ENCODE data around the gene CEMIP2. TPM values are rescaled to one million over a fixed set of nuclear protein-coding genes. Genes with fewer than 3 reads are reported as not detected.

Gene CEMIP2
- total and polyA plus RNA-seq, 7 donors, result 17.9 to 90.4 (median 28.8) TPM

GRCh38 chr9:71754151-71754550 lies 14.2 kb downstream of the CEMIP2 start:
- TF ChIP-seq CTCF (IDR thresholded peaks at IDR 0.05) (no peak), POLR2AphosphoS5 (IDR thresholded peaks at IDR 0.05) (no peak), EP300 (IDR thresholded peaks at IDR 0.05) (no peak), POLR2A (IDR thresholded peaks at IDR 0.05) (no peak)
- 87 to 90% methylated on average over 4 of the region's 4 CpGs for WGBS, 2 donors
- Histone ChIP-seq H3K9me3 (no peaks in the 10 kb centered on the region), H3K4me3 (no peak overlapping the region), H3K4me1 (peaks cover 0 to 13% (median 6%) of the 10 kb centered on the region in 4 donors), H3K27me3 (no peaks in the 10 kb centered on the region), H3K36me3 (peaks cover 0 to 8% (median 0%) of the 10 kb centered on the region in 4 donors), H3K27ac (no peak overlapping the region)
- intact Hi-C loops (cut with DNase I), result no loop called here
- DNase-seq, result no peak

- H3K36me3 ChIP-seq, result peaks cover 0 to 20% (median 0%) of the 10 kb centered on the region in 4 donors
- no peak for TF ChIP-seq EP300 (IDR thresholded peaks at IDR 0.05)
- no peak for TF ChIP-seq POLR2A (IDR thresholded peaks at IDR 0.05)
- TF ChIP-seq POLR2AphosphoS5 (IDR thresholded peaks at IDR 0.05), result no peak
- TF ChIP-seq CTCF (IDR thresholded peaks at IDR 0.05), result no peak
- intact Hi-C loops (cut with DNase I), result no loop called here
- no peak for DNase-seq
- H3K27ac ChIP-seq, result no peak overlapping the region
- H3K4me1 ChIP-seq, result peaks cover 0 to under 1% (median under 1%) of the 10 kb centered on the region in 4 donors
- no peaks in the 10 kb centered on the region for H3K9me3 ChIP-seq
- no peaks in the 10 kb centered on the region for H3K27me3 ChIP-seq
- 86 to 90% methylated on average over 3 of the region's 3 CpGs for WGBS, 2 donors
- H3K4me3 ChIP-seq, result no peak overlapping the region
Measured at GRCh38 chr9:71752928-71753327, 15.4 kb downstream of the CEMIP2 start.

- Histone ChIP-seq H3K4me3 (no peak overlapping the region), H3K27ac (no peak overlapping the region), H3K9me3 (no peaks in the 10 kb centered on the region), H3K36me3 (peaks cover 0 to 20% (median 0%) of the 10 kb centered on the region in 4 donors), H3K4me1 (no peaks in the 10 kb centered on the region), H3K27me3 (no peaks in the 10 kb centered on the region)
- intact Hi-C loops (cut with DNase I), result no loop called here
- 9 to 43% methylated on average over 1 of the region's 1 CpG for WGBS, 2 donors
- DNase-seq, result no peak
- no peak for TF ChIP-seq EP300 (IDR thresholded peaks at IDR 0.05)
- no peak for TF ChIP-seq POLR2A (IDR thresholded peaks at IDR 0.05)
- no peak for TF ChIP-seq POLR2AphosphoS5 (IDR thresholded peaks at IDR 0.05)
- TF ChIP-seq CTCF (IDR thresholded peaks at IDR 0.05), result no peak
Measured at GRCh38 chr9:71752352-71752751, 16.0 kb downstream of the CEMIP2 start.

- intact Hi-C loops (cut with DNase I), result no loop called here
- Histone ChIP-seq H3K36me3 (peaks cover 0 to 36% (median 0%) of the 10 kb centered on the region in 4 donors), H3K9me3 (no peaks in the 10 kb centered on the region), H3K4me3 (no peak overlapping the region), H3K27ac (no peak overlapping the region), H3K4me1 (no peaks in the 10 kb centered on the region), H3K27me3 (no peaks in the 10 kb centered on the region)
- DNase-seq, result no peak
- no peak for TF ChIP-seq EP300 (IDR thresholded peaks at IDR 0.05)
- TF ChIP-seq CTCF (IDR thresholded peaks at IDR 0.05), result no peak
- TF ChIP-seq POLR2A (IDR thresholded peaks at IDR 0.05), result no peak
- TF ChIP-seq POLR2AphosphoS5 (IDR thresholded peaks at IDR 0.05), result no peak
- WGBS, 2 donors, result 73 to 89% methylated on average over 1 of the region's 1 CpG
Measured at GRCh38 chr9:71748280-71748743, 20.0 kb downstream of the CEMIP2 start.

- Histone ChIP-seq H3K9me3 (no peaks in the 10 kb centered on the region), H3K36me3 (peaks cover 0 to 36% (median 0%) of the 10 kb centered on the region in 4 donors), H3K4me1 (no peaks in the 10 kb centered on the region), H3K27ac (no peak overlapping the region), H3K27me3 (no peaks in the 10 kb centered on the region), H3K4me3 (no peak overlapping the region)
- TF ChIP-seq POLR2A (IDR thresholded peaks at IDR 0.05) (no peak), POLR2AphosphoS5 (IDR thresholded peaks at IDR 0.05) (no peak), CTCF (IDR thresholded peaks at IDR 0.05) (no peak), EP300 (IDR thresholded peaks at IDR 0.05) (no peak)
- intact Hi-C loops (cut with DNase I), result no loop called here
- no peak for DNase-seq
Measured at GRCh38 chr9:71747576-71747975, 20.7 kb downstream of the CEMIP2 start.

Measured in sigmoid colon (tissue), 7 donors.